IMR-90 (cell line): ENCODE results near the gene NMS. TPM values are rescaled to one million over a fixed set of nuclear protein-coding genes. Genes with fewer than 3 reads are reported as not detected.

Experiments used
- ATAC-seq: fragments of 200-7000 bp; cut with Tn5 transposase; 2 replicates; pipeline ENCODE4 v1.9.1; 2020; ENCODE audit warnings: low read depth, mild to moderate bottlenecking, moderate library complexity
- BruUV-seq: library from RNA; stranded (reverse); fragments of 400-500 nt; replicated peaks from 2 replicates; lab custom pipeline; 2021; lab: Mats Ljungman, UMichigan
- CTCF ChIA-PET: fragments of 300-600 bp; formaldehyde crosslinking; extraction: SDS; loops from one replicate; lab custom pipeline; 2021; ENCODE audit warnings: antibody characterized with exemption; lab: Yijun Ruan, JAX
- POLR2A ChIA-PET: fragments of 300-600 bp; sonication (Branson Sonifier 250); formaldehyde crosslinking; loops from one replicate; lab custom pipeline; 2022; ENCODE audit warnings: antibody characterized with exemption; ENCODE audit not compliant: unreplicated experiment; lab: Charles Lee
- DNase-seq: peaks from one replicate; pipeline ENCODE4 v3.0.0; 2013
- H2AFZ ChIP-seq: replicated peaks from 2 replicates; pipeline ENCODE3; 2013; ENCODE audit warnings: low read length, mild to moderate bottlenecking; ENCODE audit not compliant: poor library complexity
- H2AK5ac ChIP-seq: 2 replicates; pipeline ENCODE4 v1.6.1; 2013; ENCODE audit warnings: low read depth, low read length, inconsistent platforms
- H2AK9ac ChIP-seq: replicated peaks from 2 replicates; pipeline ENCODE3; 2013; ENCODE audit warnings: mild to moderate bottlenecking, low read depth, low read length, moderate library complexity; ENCODE audit not compliant: poor library complexity
- H2BK120ac ChIP-seq: 2 replicates; pipeline ENCODE4 v1.6.1; 2013; ENCODE audit warnings: low read depth, low read length, inconsistent platforms
- H2BK15ac ChIP-seq: 3 replicates; pipeline ENCODE4 v1.6.1; 2013; ENCODE audit warnings: low read depth, low read length, inconsistent platforms
- H2BK20ac ChIP-seq: 2 replicates; pipeline ENCODE4 v1.6.1; 2013; ENCODE audit warnings: low read depth, mild to moderate bottlenecking, inconsistent platforms, low read length, moderate library complexity
- H2BK5ac ChIP-seq: 2 replicates; pipeline ENCODE4 v1.6.1; 2013; ENCODE audit warnings: mild to moderate bottlenecking, low read depth, low read length, inconsistent platforms; ENCODE audit not compliant: poor library complexity, severe bottlenecking
- H3K14ac ChIP-seq: replicated peaks from 2 replicates; pipeline ENCODE4 v1.6.1; 2013; ENCODE audit warnings: low read depth, low read length, inconsistent platforms
- H3K18ac ChIP-seq: 2 replicates; pipeline ENCODE4 v1.6.1; 2013; ENCODE audit warnings: low read depth, low read length, control low read depth
- H3K23ac ChIP-seq: 2 replicates; pipeline ENCODE4 v1.6.1; 2013; ENCODE audit warnings: low read depth, low read length, inconsistent platforms
- H3K27ac ChIP-seq: 2 replicates; pipeline ENCODE4 v1.5.1; 2013; ENCODE audit warnings: mild to moderate bottlenecking, control low read depth, low read length; ENCODE audit not compliant: insufficient read depth
- H3K27me3 ChIP-seq: 2 replicates; pipeline ENCODE4 v1.6.1; 2013; ENCODE audit warnings: low read length; ENCODE audit not compliant: control insufficient read depth, insufficient read depth
- H3K36me3 ChIP-seq: 2 replicates; pipeline ENCODE4 v1.6.1; 2013; ENCODE audit warnings: low read length, mixed read lengths; ENCODE audit not compliant: control insufficient read depth, insufficient read depth
- H3K4ac ChIP-seq: 2 replicates; pipeline ENCODE4 v1.6.1; 2013; ENCODE audit warnings: low read depth, low read length, inconsistent platforms
- H3K4me1 ChIP-seq: 2 replicates; pipeline ENCODE4 v1.6.1; 2013; ENCODE audit warnings: low read length, mixed read lengths; ENCODE audit not compliant: control insufficient read depth, insufficient read depth
- H3K4me2 ChIP-seq: 2 replicates; pipeline ENCODE4 v1.6.1; 2013; ENCODE audit warnings: low read depth, mild to moderate bottlenecking, control low read depth, low read length, moderate library complexity
- H3K4me3 ChIP-seq: 2 replicates; pipeline ENCODE4 v1.5.1; 2013; ENCODE audit warnings: low read depth, mild to moderate bottlenecking, control low read depth, low read length, moderate library complexity; ENCODE audit not compliant: insufficient read depth
- H3K56ac ChIP-seq: 2 replicates; pipeline ENCODE4 v1.6.1; 2013; ENCODE audit warnings: low read length, inconsistent platforms; ENCODE audit not compliant: insufficient read depth; ENCODE audit errors: extremely low read depth
- H3K79me1 ChIP-seq, 2 experiments: 2 replicates each; pipeline ENCODE4 v1.6.1; 2013; ENCODE audit warnings: low read length in 2 of 2, inconsistent platforms in 1 of 2, low read depth in 1 of 2
- H3K9ac ChIP-seq: 2 replicates; pipeline ENCODE4 v1.6.1; 2013; ENCODE audit warnings: low read depth, low read length, control low read depth
- H3K9me1 ChIP-seq: 2 replicates; pipeline ENCODE4 v1.6.1; 2013; ENCODE audit warnings: low read length, inconsistent platforms; ENCODE audit not compliant: insufficient read depth
- H3K9me3 ChIP-seq: 2 replicates; pipeline ENCODE4 v1.6.1; 2013; ENCODE audit warnings: low read length; ENCODE audit not compliant: control insufficient read depth, insufficient read depth
- H4K20me1 ChIP-seq: 2 replicates; pipeline ENCODE4 v1.6.1; 2013; ENCODE audit warnings: low read length, inconsistent platforms; ENCODE audit not compliant: insufficient read depth
- H4K5ac ChIP-seq: 2 replicates; pipeline ENCODE4 v1.6.1; 2013; ENCODE audit warnings: mild to moderate bottlenecking, low read depth, low read length, control low read depth
- H4K8ac ChIP-seq, 2 experiments: 2 replicates each; pipeline ENCODE4 v1.6.1; 2013; ENCODE audit warnings: low read depth in 2 of 2, low read length in 2 of 2, control low read depth in 1 of 2, inconsistent platforms in 1 of 2
- H4K91ac ChIP-seq: 2 replicates; pipeline ENCODE4 v1.6.1; 2013; ENCODE audit warnings: low read depth, low read length, inconsistent platforms; ENCODE audit not compliant: insufficient read depth
- BHLHE40 ChIP-seq: fragments of 150-350 bp; IDR thresholded peaks from 2 replicates; pipeline ENCODE4 v1.6.1; 2016; ENCODE audit warnings: mild to moderate bottlenecking, low read depth, low read length
- CHD1 ChIP-seq: IDR thresholded peaks from 2 replicates; pipeline ENCODE4 v1.6.1; 2012; ENCODE audit warnings: low read depth, low read length, improper control_type of control experiment
- NFE2L2 ChIP-seq: fragments of 150-350 bp; IDR thresholded peaks from 2 replicates; pipeline ENCODE4 v1.6.1; 2016; ENCODE audit warnings: low read depth, mild to moderate bottlenecking, low read length
- RCOR1 ChIP-seq: IDR thresholded peaks from 2 replicates; pipeline ENCODE4 v1.6.1; 2012; ENCODE audit warnings: mild to moderate bottlenecking, low read length, improper control_type of control experiment; ENCODE audit not compliant: insufficient replicate concordance
- WGBS, 2 experiments: methylation state at CpG; one replicate each; pipeline versions ENCODE4 v1.1.5 to v1.1.7; 2013; ENCODE audit warnings: missing lambda C conversion rate in 2 of 2; ENCODE audit not compliant: insufficient read length in 1 of 2; ENCODE audit errors: extremely low coverage in 2 of 2; 5-methylcytosine and 5-hydroxymethylcytosine counted together
- dilution Hi-C: fragments of 300-500 bp; cut with HindIII; formaldehyde crosslinking; loops from one replicate; pipeline ENCODE4 v1.14.3; 2018; ENCODE audit warnings: low sequenced_read_pairs; ENCODE audit not compliant: unreplicated experiment
- in situ Hi-C: fragments of 300-500 bp; cut with MboI; formaldehyde crosslinking; loops from 3 replicates; pipeline ENCODE4 v1.14.3; 2019; ENCODE audit warnings: low sequenced_read_pairs, inconsistent platforms, mixed read lengths
- intact Hi-C: fragments of 100-400 bp; cut with micrococcal nuclease; formaldehyde crosslinking; loops from 2 replicates; pipeline ENCODE4 v1.10.0; 2022
- polyA plus RNA-seq, 3 experiments: library from polyadenylated mRNA; depleted of rRNA; stranded (reverse); fragments of >200 nt; gene quantifications; 2 replicates each; pipeline ENCODE4 v1.2.3, GENCODE V29; 2012; ENCODE audit warnings: low replicate concordance in 1 of 3
- total RNA-seq: library from RNA; depleted of rRNA; stranded (reverse); fragments of >200 nt; gene quantifications from 2 replicates; pipeline ENCODE4 v1.2.3, GENCODE V29; 2012

Gene NMS
- total and polyA plus RNA-seq, 2 of the 4 experiments (the other 2 are of a cell fraction), result not detected

- H4K91ac ChIP-seq, result no peak overlapping the region
- no peak overlapping the region for H3K4me2 ChIP-seq
- ATAC-seq, result no peak
- no peak overlapping the region for H3K18ac ChIP-seq
- no peaks in the 10 kb centered on the region for H3K79me1 ChIP-seq
- H3K56ac ChIP-seq, result no peak overlapping the region
- no peak overlapping the region for H4K8ac ChIP-seq
- H2BK120ac ChIP-seq, result no peak overlapping the region
- peaks cover 3% of the 10 kb centered on the region for H3K27me3 ChIP-seq
- TF ChIP-seq RCOR1 (no peak), NFE2L2 (no peak), CHD1 (no peak), BHLHE40 (no peak)
- H2AK9ac ChIP-seq, result no peak overlapping the region
- H4K5ac ChIP-seq, result no peak overlapping the region
- no peak overlapping the region for H2BK5ac ChIP-seq
- H3K9me1 ChIP-seq, result no peaks in the 10 kb centered on the region
- H2AFZ ChIP-seq, result no peak overlapping the region
- no peaks in the 10 kb centered on the region for H3K4me1 ChIP-seq
- intact Hi-C loops, result no loop called here
- H4K20me1 ChIP-seq, result no peaks in the 10 kb centered on the region
- no peak overlapping the region for H2BK15ac ChIP-seq
- no peaks in the 10 kb centered on the region for H3K36me3 ChIP-seq
- POLR2A ChIA-PET, result no interaction called here
- no peak overlapping the region for H3K23ac ChIP-seq
- no peak overlapping the region for H3K4ac ChIP-seq
- no TSS peak for BruUV-seq
- no peak overlapping the region for H3K9ac ChIP-seq
- H3K27ac ChIP-seq, result no peak overlapping the region
- CTCF ChIA-PET, result interaction anchor here (0.6 kb wide), 1 partner anchor 32 kb away, joined by 3 read pairs; no protein-coding TSS in a partner anchor
- H3K14ac ChIP-seq, result no peak overlapping the region
- no CpG with 5 or more reads among the region's 2 CpGs for WGBS, 2 experiments
- no peak overlapping the region for H3K4me3 ChIP-seq
- H3K9me3 ChIP-seq, result no peaks in the 10 kb centered on the region
- dilution Hi-C loops, result no loop called here
- DNase-seq, result no peak
- H2BK20ac ChIP-seq, result no peak overlapping the region
- in situ Hi-C loops, result no loop called here
- H2AK5ac ChIP-seq, result no peak overlapping the region
Measured at GRCh38 chr2:100518801-100519200, 48.5 kb downstream of the NMS start.
